H9 (cell line): ENCODE measurements around the gene TRAF3. TPM values are rescaled to one million over a fixed set of nuclear protein-coding genes. Genes with fewer than 3 reads are reported as not detected.

ENCODE experiments used
- DNase-seq: peaks from one replicate; pipeline ENCODE4 v3.0.0-alpha.2; 2017
- H2AFZ ChIP-seq: one replicate; pipeline ENCODE4 v1.6.1; 2013; ENCODE audit warnings: mild to moderate bottlenecking, low read length, control low read depth, moderate library complexity
- H2AK5ac ChIP-seq: 2 replicates; pipeline ENCODE4 v1.6.1; 2013; ENCODE audit warnings: low read length, control low read depth, mixed read lengths; ENCODE audit not compliant: insufficient read length
- H2BK120ac ChIP-seq: one replicate; pipeline ENCODE4 v1.6.1; 2013; ENCODE audit warnings: low read depth, mild to moderate bottlenecking, low read length, control low read depth, inconsistent platforms; ENCODE audit not compliant: poor library complexity, severe bottlenecking
- H2BK12ac ChIP-seq: 2 replicates; pipeline ENCODE4 v1.6.1; 2013; ENCODE audit warnings: low read length, control low read depth, mixed read lengths, low read depth; ENCODE audit not compliant: insufficient read length
- H2BK15ac ChIP-seq: 2 replicates; pipeline ENCODE4 v1.6.1; 2013; ENCODE audit warnings: low read depth, low read length, control low read depth
- H2BK20ac ChIP-seq: one replicate; pipeline ENCODE4 v1.6.1; 2013; ENCODE audit warnings: low read depth, mild to moderate bottlenecking, low read length, control low read depth, inconsistent platforms; ENCODE audit not compliant: poor library complexity, severe bottlenecking
- H2BK5ac ChIP-seq: 2 replicates; pipeline ENCODE4 v1.6.1; 2013; ENCODE audit warnings: low read length, control low read depth, mixed read lengths; ENCODE audit not compliant: insufficient read length
- H3K14ac ChIP-seq: 2 replicates; pipeline ENCODE4 v1.6.1; 2013; ENCODE audit warnings: low read length, control low read depth; ENCODE audit not compliant: insufficient read depth
- H3K18ac ChIP-seq: 2 replicates; pipeline ENCODE4 v1.6.1; 2013; ENCODE audit warnings: low read depth, mild to moderate bottlenecking, mixed read lengths, low read length, control low read depth; ENCODE audit not compliant: insufficient read length
- H3K23ac ChIP-seq: 2 replicates; pipeline ENCODE4 v1.6.1; 2013; ENCODE audit warnings: low read length, control low read depth, mixed read lengths, low read depth; ENCODE audit not compliant: insufficient read length
- H3K23me2 ChIP-seq: 2 replicates; pipeline ENCODE4 v1.6.1; 2013; ENCODE audit warnings: low read depth, mild to moderate bottlenecking, mixed read lengths, low read length, control low read depth; ENCODE audit not compliant: insufficient read length, poor library complexity, severe bottlenecking
- H3K27ac ChIP-seq: 2 replicates; pipeline ENCODE4 v1.5.1; 2013; ENCODE audit warnings: low read length, control low read depth, mixed read lengths, low read depth; ENCODE audit not compliant: insufficient read length
- H3K27me3 ChIP-seq: 2 replicates; pipeline ENCODE4 v1.6.1; 2013; ENCODE audit warnings: low read length, control low read depth, inconsistent platforms; ENCODE audit not compliant: insufficient read depth
- H3K4ac ChIP-seq: 2 replicates; pipeline ENCODE4 v1.6.1; 2013; ENCODE audit warnings: low read depth, mild to moderate bottlenecking, control low read depth, inconsistent platforms, low read length, moderate library complexity
- H3K4me1 ChIP-seq: 2 replicates; pipeline ENCODE4 v1.6.1; 2013; ENCODE audit warnings: low read length, control low read depth, inconsistent platforms; ENCODE audit not compliant: insufficient read depth
- H3K4me2 ChIP-seq: 2 replicates; pipeline ENCODE4 v1.6.1; 2013; ENCODE audit warnings: low read length, control low read depth, mixed read lengths; ENCODE audit not compliant: insufficient read length, insufficient read depth
- H3K56ac ChIP-seq: 2 replicates; pipeline ENCODE4 v1.6.1; 2013; ENCODE audit warnings: low read depth, mild to moderate bottlenecking, mixed read lengths, low read length, control low read depth; ENCODE audit not compliant: insufficient read length
- H3K79me1 ChIP-seq: 2 replicates; pipeline ENCODE4 v1.6.1; 2013; ENCODE audit warnings: low read depth, mild to moderate bottlenecking, moderate library complexity, low read length, control low read depth, inconsistent platforms; ENCODE audit not compliant: insufficient read depth, poor library complexity, severe bottlenecking
- H3K79me2 ChIP-seq: 2 replicates; pipeline ENCODE4 v1.6.1; 2013; ENCODE audit warnings: low read length, control low read depth, inconsistent platforms; ENCODE audit not compliant: insufficient read depth
- H3K9ac ChIP-seq: 2 replicates; pipeline ENCODE4 v1.6.1; 2013; ENCODE audit warnings: low read length, control low read depth, mixed read lengths; ENCODE audit not compliant: insufficient read length; ENCODE audit errors: extremely low read depth
- H3K9me3 ChIP-seq: one replicate; pipeline ENCODE4 v1.6.1; 2013; ENCODE audit warnings: low read depth, low read length, inconsistent platforms; ENCODE audit not compliant: control insufficient read depth
- H3T11ph ChIP-seq: one replicate; pipeline ENCODE4 v1.6.1; 2013; ENCODE audit warnings: mild to moderate bottlenecking, low read length, control low read depth, inconsistent platforms
- H4K20me1 ChIP-seq: one replicate; pipeline ENCODE4 v1.6.1; 2013; ENCODE audit not compliant: control insufficient read depth, insufficient read length, insufficient read depth
- H4K5ac ChIP-seq: 2 replicates; pipeline ENCODE4 v1.6.1; 2013; ENCODE audit warnings: low read depth, mild to moderate bottlenecking, mixed read lengths, low read length, control low read depth; ENCODE audit not compliant: insufficient read length
- H4K8ac ChIP-seq: replicated peaks from 2 replicates; pipeline ENCODE4 v1.6.1; 2013; ENCODE audit warnings: low read length, control low read depth, mixed read lengths, low read depth; ENCODE audit not compliant: insufficient read length
- H4K91ac ChIP-seq: 2 replicates; pipeline ENCODE4 v1.6.1; 2013; ENCODE audit warnings: low read depth, mild to moderate bottlenecking, moderate library complexity, mixed read lengths, low read length, control low read depth; ENCODE audit not compliant: insufficient read length
- H3K27ac Mint-ChIP-seq, 3 experiments: 2 replicates in 2 of 3; 3 replicates in 1 of 3; pipeline ENCODE4 v1.8.0; 2020 to 2021; ENCODE audit warnings: mixed read lengths in 3 of 3, mild to moderate bottlenecking in 1 of 3, moderate library complexity in 1 of 3
- H3K27me3 Mint-ChIP-seq: 2 replicates; pipeline ENCODE4 v1.8.0; 2021; ENCODE audit warnings: low read depth, mild to moderate bottlenecking, moderate library complexity, mixed read lengths
- H3K36me3 Mint-ChIP-seq, 3 experiments: 2 replicates in 2 of 3; 3 replicates in 1 of 3; pipeline ENCODE4 v1.8.0; 2020 to 2021; ENCODE audit warnings: low read depth in 3 of 3, mixed read lengths in 3 of 3; ENCODE audit not compliant: insufficient read depth in 1 of 3
- H3K4me1 Mint-ChIP-seq, 2 experiments: 2 replicates each; pipeline ENCODE4 v1.8.0; 2020; ENCODE audit warnings: mixed read lengths in 2 of 2
- H3K4me3 Mint-ChIP-seq, 2 experiments: 2 replicates in 1 of 2; 3 replicates in 1 of 2; pipeline ENCODE4 v1.8.0; 2020 to 2021; ENCODE audit warnings: mild to moderate bottlenecking in 2 of 2, mixed read lengths in 2 of 2, moderate library complexity in 1 of 2
- H3K9me3 Mint-ChIP-seq, 2 experiments: 2 replicates in 1 of 2; 3 replicates in 1 of 2; pipeline ENCODE4 v1.8.0; 2020; ENCODE audit warnings: mild to moderate bottlenecking in 2 of 2, mixed read lengths in 2 of 2, moderate library complexity in 1 of 2
- CTCF ChIP-seq: fragments of 200-600 bp; sonication (generic); conservative IDR thresholded peaks from 3 replicates; pipeline ENCODE4 v1.8.0; 2021; ENCODE audit warnings: antibody characterized with exemption, mild to moderate bottlenecking
- WGBS: extraction: QIAGEN DNeasy Blood & Tissue Kit; methylation state at CpG from one replicate; pipeline ENCODE4 v1.1.7; 2013; ENCODE audit warnings: missing lambda C conversion rate, low lambda C conversion rate, mixed read lengths; ENCODE audit not compliant: insufficient read length; ENCODE audit errors: extremely low coverage; 5-methylcytosine and 5-hydroxymethylcytosine counted together
- total RNA-seq: library from RNA; stranded (reverse); gene quantifications from 2 replicates; pipeline ENCODE4 v1.2.1, GENCODE V29; 2021

TRAF3 gene
- total RNA-seq, 1 experiment from 2014 or later: 9.6 TPM

- Histone ChIP-seq H2BK20ac (no peak overlapping the region), H3K27ac (no peak overlapping the region), H4K91ac (no peak overlapping the region), H3K23ac (no peak overlapping the region), H2BK15ac (no peak overlapping the region), H3K4me2 (no peak overlapping the region), H3K4me1 (no peaks in the 10 kb centered on the region), H3K9ac (no peak overlapping the region), H2BK5ac (no peak overlapping the region), H4K8ac (no peak overlapping the region), H2BK12ac (no peak overlapping the region), H3K23me2 (no peaks in the 10 kb centered on the region), H4K20me1 (no peaks in the 10 kb centered on the region), H3K56ac (no peak overlapping the region), H3K14ac (no peak overlapping the region), H4K5ac (no peak overlapping the region), H3K27me3 (no peaks in the 10 kb centered on the region), H2AK5ac (no peak overlapping the region), H2AFZ (no peak overlapping the region), H2BK120ac (no peak overlapping the region), H3K79me1 (no peaks in the 10 kb centered on the region), H3K18ac (no peak overlapping the region), H3K4ac (no peak overlapping the region), H3T11ph (no peak overlapping the region), H3K9me3 (no peaks in the 10 kb centered on the region), H3K79me2 (no peaks in the 10 kb centered on the region)
- no peak for DNase-seq
- Mint-ChIP-seq H3K4me3 (no peak overlapping the region), H3K27ac (no peak overlapping the region), H3K4me1 (peaks cover 2 to 3% of the 10 kb centered on the region in 2 experiments; a peak in 3 of 4 replicates), H3K36me3 (peaks cover 0 to 7% (median 0%) of the 10 kb centered on the region in 3 experiments; a peak in 3 of 7 replicates), H3K27me3 (no peaks in the 10 kb centered on the region), H3K9me3 (no peaks in the 10 kb centered on the region)
- TF ChIP-seq CTCF: no peak
- no CpG with 5 or more reads among the region's 14 CpGs for WGBS
Observed at GRCh38 chr14:102883554-102883953, 106.3 kb downstream of the TRAF3 start.
